Epithelial cell of esophagus (primary cell): Measurements from ENCODE around the gene MAP3K9.
"Not testable (repeated sequence)": the region's sequence is repeated elsewhere in the genome, so short reads cannot be mapped to it uniquely, and the experiment has no call there.

ENCODE experiments used
- DNase-seq: peaks from one replicate; pipeline ENCODE4 v3.0.0; 2010; ENCODE audit warnings: low read depth
- H3K4me3 ChIP-seq: 2 replicates; pipeline ENCODE4 v1.5.1; 2011; ENCODE audit warnings: mild to moderate bottlenecking, low read length, control low read depth
- TF ChIP-seq, protein P1 (sequence below): IDR thresholded peaks from 2 replicates; pipeline ENCODE4 v1.5.1; 2011; ENCODE audit warnings: low read depth, mild to moderate bottlenecking, low read length, control low read depth, inconsistent platforms; ENCODE audit not compliant: insufficient read depth; ENCODE audit errors: missing control alignments

Gene MAP3K9

DNA sequence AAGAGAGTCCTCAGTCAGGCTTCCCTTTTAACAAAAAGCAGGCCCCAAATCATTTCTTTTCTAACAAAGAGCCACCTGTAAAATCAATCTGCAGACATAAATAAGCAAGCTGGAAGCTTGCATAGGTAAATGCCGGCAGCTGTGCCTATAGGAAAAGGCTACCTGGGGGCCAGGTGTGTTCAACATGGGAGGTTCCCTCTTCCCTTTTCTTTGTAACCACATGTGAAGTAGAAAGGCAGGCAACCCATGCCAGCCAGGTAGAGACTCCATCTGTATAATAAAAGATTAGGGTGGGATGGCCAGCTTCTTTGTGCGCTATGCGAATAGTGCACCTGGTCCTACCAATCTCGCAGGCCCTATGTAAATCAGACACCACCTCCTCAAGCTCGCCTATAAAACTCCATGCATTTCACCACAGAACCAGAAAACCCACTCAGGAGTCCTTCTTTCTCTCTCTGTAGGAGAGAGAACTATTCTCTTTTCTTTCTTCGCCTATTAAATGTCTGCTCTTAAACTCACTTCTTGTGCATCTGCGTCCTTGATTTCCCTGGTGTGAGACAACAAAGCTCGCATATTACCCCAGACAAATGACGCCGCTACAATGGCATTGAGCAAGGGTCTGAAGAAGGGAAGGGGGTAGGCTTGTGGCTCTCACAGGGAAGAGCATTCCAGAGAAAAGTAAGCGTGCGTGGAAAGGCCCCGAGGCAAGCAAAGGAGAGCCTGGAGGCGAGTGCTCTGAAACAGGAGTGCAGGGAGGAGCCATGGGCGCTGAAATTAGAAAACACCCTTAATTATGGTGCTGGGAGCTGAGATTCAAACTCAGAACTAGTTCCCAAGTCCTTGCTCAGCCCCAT, 100.4 kb downstream of the MAP3K9 start:
- no peak for DNase-seq
- TF ChIP-seq, protein P1, sequence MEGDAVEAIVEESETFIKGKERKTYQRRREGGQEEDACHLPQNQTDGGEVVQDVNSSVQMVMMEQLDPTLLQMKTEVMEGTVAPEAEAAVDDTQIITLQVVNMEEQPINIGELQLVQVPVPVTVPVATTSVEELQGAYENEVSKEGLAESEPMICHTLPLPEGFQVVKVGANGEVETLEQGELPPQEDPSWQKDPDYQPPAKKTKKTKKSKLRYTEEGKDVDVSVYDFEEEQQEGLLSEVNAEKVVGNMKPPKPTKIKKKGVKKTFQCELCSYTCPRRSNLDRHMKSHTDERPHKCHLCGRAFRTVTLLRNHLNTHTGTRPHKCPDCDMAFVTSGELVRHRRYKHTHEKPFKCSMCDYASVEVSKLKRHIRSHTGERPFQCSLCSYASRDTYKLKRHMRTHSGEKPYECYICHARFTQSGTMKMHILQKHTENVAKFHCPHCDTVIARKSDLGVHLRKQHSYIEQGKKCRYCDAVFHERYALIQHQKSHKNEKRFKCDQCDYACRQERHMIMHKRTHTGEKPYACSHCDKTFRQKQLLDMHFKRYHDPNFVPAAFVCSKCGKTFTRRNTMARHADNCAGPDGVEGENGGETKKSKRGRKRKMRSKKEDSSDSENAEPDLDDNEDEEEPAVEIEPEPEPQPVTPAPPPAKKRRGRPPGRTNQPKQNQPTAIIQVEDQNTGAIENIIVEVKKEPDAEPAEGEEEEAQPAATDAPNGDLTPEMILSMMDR, result no peak
- no peak overlapping the region for H3K4me3 ChIP-seq

DNA sequence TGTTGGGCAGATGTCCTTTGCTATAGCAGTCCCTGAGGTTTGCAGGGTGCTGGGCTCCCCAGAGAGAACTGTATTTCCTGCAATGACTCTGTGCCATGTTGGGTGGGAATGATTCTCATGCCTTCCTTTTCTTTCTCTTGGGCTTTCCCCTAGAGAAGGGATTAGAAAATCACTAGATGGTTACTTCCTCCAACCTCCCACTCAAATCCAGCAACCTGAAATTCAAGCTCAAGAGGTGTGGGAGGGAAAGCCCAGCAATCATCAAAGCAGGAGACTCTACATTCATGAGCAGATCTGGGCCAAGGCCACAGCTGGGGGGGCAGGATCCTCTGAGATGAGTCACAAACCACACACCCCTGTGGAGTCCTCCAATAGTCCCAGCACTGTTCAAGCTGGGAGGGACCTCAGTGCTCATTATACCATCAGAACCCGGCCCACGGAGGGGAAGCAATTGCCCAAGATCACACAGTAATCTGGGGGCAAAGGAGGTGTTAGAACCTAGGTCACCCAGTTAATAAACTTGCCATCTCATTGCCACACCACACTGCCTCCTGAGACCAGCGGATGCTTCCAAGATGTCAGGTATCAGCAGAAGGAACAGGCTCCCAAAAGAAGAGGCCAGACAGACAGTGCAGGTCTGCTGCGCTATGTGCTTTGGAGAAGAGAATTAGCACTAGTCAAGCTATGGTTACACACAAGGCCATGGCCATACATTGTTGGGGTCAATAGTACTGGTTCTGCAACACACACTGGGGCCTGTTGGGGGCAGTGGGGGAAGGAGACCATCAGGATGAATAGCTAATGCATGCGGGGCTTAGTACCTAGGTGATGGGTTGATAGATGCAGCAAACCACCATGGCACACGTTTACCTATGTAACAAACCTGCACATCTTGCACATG, 101.9 kb downstream of the MAP3K9 start:
- peak; percentile 96 for DNase-seq
- H3K4me3 ChIP-seq, result no peak overlapping the region
- TF ChIP-seq, protein P1, result no peak

DNA sequence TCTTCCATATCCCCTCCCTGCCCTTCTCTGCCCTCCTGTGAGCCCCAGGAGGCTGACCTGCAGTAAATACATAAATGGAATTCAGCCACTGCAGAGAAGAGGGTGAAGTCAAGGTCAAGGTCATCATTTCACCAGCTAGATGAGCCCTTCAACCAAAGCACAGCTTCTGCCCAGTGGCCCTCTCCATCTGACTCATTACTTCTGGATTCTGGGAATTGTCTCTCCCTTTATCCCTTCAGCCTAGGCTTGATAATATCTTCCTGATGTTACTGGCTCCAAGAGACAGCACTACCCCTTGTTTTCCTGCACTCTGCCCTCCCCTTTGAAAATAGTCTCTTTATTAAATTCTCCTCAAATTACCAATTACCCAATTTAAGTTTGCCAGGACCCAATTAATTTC, 103.1 kb downstream of the MAP3K9 start:
- no peak for DNase-seq
- TF ChIP-seq, protein P1, result no peak
- H3K4me3 ChIP-seq, result no peak overlapping the region

DNA sequence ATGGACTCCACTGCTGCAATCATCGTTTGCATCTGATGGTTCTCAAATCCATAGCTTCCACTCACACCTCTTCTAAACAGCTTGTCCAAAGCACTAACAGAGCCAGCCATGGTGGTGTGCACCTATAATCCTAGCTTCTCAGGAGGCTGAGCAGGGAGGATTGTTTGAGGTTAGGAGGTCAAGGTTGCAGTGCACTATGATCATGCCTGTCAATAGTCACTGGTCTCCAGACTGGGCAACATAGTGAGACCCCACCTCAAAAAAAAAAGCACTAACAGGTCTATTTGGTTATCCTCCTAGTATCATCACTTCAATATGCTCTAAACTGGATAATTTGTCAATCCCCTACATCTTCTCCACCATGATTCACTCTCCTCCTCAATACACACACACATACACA, 104.4 kb downstream of the MAP3K9 start:
- H3K4me3 ChIP-seq, result no peak overlapping the region
- no peak for DNase-seq
- TF ChIP-seq, protein P1, result no peak

DNA sequence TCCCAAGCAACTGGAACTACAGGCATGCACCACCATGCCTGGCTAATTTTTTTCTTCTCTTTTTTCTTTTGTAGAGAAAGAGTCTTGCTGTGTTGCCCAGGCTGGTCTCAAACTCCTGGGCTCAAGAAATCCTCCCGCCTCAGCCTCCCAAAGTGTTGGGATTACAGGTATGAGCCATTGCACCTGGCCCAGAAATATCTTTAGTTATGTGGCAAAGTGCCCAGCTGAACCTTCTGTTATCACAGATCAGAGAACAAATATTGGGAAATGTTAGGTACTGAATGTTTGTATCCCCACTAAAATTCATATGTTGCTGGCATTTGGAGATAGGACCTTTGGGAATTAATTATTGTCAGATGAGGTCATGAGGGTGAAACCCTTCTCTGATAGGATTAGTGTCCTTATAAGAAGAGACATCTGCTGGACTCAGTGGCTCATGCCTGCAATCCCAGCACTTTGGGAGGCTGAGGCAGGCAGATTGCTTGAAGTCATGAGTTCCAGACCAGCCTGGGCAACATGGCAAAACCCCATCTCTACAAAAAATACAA, 105.6 kb downstream of the MAP3K9 start:
- not testable (repeated sequence) for DNase-seq, H3K4me3 ChIP-seq

DNA sequence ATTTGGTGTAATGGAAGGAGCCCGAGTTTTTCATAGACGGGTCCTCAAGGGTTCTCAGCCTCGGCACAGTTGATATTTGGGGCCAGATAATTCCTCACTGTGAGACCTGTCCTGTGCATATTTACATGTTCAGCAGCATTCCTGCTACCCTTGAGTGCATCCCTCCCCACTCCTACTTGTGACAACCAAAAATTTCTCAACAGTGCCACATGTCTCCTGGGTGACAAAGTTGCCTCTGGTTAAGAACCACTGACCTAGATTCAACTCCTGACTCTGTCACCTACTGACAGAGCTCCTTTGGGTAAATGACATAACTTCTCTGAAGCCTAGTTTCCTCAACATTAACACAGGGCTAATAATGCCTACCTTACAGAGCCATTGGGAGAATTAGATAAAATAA, 107.2 kb downstream of the MAP3K9 start:
- TF ChIP-seq, protein P1, result no peak
- no peak overlapping the region for H3K4me3 ChIP-seq
- DNase-seq, result no peak

DNA sequence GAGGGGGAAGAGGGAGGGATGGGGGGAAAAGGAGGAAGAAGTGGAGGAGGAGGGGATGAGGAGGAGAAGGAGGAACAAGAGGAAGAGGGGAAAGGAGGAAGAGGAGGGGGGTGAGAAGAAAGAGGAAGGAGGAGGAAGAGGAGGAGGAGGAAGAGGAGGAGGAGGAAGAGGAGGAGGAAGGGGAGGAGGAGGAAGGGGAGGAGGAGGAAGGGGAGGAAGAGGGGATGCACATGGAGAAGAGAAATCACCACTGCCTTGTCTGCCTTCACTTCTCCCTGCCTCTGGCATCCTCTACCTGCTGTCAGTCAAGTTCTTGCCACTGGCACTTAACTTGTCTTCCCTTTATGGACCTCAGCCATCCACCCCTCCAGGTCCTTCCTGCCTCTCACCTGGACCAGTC, 107.7 kb downstream of the MAP3K9 start:
- no peak for DNase-seq
- H3K4me3 ChIP-seq, result no peak overlapping the region
- TF ChIP-seq, protein P1, result no peak
